Transverse colon (tissue), 4 donors: ENCODE measurements around the gene GSG1L.

Experiments
- EP300 ChIP-seq: sonication (generic); formaldehyde crosslinking; IDR thresholded peaks from one replicate; pipeline ENCODE4 v1.6.1; 2017; ENCODE audit warnings: antibody characterized with exemption, low read depth
- POLR2A ChIP-seq: fragments of 450-650 bp; IDR thresholded peaks from one replicate; pipeline ENCODE4 v1.6.1; 2016; ENCODE audit warnings: antibody characterized with exemption, mild to moderate bottlenecking, moderate library complexity
- POLR2AphosphoS5 ChIP-seq, 3 donors: sonication (generic); formaldehyde crosslinking; IDR thresholded peaks; one replicate each; pipeline ENCODE4 v1.6.1; 2016; ENCODE audit warnings: antibody characterized with exemption in 3 of 3
- TF ChIP-seq, protein P1 (sequence below), 5 experiments: fragments of 200-600 bp in 3 of 5; fragments of 450-650 bp in 2 of 5; sonication (generic) in 3 of 5; IDR thresholded peaks; 1 replicate in 2 of 5; 2 replicates in 3 of 5; pipeline ENCODE4 v1.5.1; 2016 to 2017; ENCODE audit warnings: antibody characterized with exemption in 5 of 5, inconsistent platforms in 3 of 5, mild to moderate bottlenecking in 2 of 5, moderate library complexity in 1 of 5

DNA sequence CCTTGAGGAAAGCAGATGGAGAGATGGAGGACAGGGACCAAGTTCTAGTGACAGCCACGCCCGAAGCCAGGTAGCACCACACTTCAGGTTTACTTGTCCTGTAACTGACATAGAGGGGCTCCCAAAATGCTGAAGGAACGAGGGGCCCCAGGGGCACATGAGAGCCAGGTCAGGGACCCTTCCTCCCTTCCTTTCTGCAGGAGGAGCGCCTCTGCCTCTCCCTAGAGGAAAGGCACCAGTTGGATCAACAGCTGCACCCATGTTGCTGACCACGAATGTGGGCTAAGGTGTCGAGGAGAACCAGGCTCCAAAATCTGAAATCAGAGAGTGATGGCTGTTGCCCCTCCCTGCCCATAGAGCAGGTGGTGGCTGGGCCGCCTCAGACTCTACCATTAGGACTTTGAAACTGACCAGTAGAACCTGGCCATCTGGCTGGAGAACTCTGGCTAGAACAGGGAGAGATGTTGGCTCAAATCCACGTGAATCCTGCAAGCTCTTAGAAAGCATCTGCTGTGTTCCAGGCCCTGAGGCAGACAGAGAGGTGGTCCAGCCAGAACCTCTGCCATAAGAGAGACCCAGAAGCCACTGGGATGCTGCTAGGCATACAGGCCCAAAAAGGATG is 294.8 kb downstream of the GSG1L start:
- TF ChIP-seq, protein P1, sequence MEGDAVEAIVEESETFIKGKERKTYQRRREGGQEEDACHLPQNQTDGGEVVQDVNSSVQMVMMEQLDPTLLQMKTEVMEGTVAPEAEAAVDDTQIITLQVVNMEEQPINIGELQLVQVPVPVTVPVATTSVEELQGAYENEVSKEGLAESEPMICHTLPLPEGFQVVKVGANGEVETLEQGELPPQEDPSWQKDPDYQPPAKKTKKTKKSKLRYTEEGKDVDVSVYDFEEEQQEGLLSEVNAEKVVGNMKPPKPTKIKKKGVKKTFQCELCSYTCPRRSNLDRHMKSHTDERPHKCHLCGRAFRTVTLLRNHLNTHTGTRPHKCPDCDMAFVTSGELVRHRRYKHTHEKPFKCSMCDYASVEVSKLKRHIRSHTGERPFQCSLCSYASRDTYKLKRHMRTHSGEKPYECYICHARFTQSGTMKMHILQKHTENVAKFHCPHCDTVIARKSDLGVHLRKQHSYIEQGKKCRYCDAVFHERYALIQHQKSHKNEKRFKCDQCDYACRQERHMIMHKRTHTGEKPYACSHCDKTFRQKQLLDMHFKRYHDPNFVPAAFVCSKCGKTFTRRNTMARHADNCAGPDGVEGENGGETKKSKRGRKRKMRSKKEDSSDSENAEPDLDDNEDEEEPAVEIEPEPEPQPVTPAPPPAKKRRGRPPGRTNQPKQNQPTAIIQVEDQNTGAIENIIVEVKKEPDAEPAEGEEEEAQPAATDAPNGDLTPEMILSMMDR (IDR thresholded peaks at IDR 0.05) = no peak
- TF ChIP-seq EP300 (no peak), POLR2A (no peak), POLR2AphosphoS5 (IDR thresholded peaks at IDR 0.05) (no peak)
